Measurements from ENCODE around the gene ANG.
A peak's percentile ranks its signal among the peaks of the same experiment; 100 is the strongest.

Gene ANG

DNA sequence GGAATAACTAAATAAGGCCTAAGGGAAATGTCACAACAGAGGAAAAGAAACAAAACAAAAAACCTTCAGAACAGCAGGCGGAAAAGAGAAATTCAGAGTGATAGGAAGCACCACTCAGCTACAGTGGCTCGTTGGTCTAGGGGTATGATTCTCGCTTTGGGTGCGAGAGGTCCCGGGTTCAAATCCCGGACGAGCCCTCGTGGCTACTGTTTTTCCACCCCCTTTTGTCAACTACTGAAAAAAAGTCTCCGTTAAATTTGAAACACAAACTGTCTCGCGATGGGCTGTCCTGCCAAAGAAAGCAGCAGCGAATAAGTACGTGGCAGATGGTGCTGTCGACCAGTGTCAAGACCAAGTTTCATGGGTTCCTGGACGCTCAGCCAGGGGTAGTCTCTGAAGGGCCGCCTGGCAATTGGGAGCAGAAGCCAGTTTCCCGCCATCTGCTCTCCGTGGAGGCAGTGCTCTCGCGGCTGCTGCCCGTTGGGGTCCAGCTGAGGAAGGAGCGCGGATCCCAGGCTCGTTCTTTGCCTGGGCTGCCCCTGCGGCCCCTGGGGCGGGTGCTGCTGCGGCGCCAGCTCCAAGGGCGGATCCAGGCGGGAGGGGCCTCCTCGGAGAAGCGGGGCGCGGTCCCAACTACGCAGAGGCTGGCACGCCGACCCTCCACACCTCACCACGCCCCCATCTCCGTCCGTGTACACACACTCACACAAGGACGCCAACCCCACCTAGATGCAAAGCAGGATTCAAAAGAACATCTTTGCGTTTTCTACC is 4.5 kb upstream of the ANG start, which contains the start of gene RNASE4:
Gene RNASE4, plus strand, starts transcription at position 670 of the 771 bp plus-strand sequence. CDS start 14,812 bp downstream, outside the sequence.
- Mint-ChIP-seq H3K9me3 (no peaks in the 10 kb centered on the region), H3K27ac (peak within 1 kb of the TSS in 1 of 3 experiments; percentile 89), H3K27me3 (ENCODE audit: low read depth) (peaks cover 3% of the 10 kb centered on the region), H3K36me3 (ENCODE audit: low read depth) (no peaks in the 10 kb centered on the region), H3K4me1 (peaks cover 14% of the 10 kb centered on the region), H3K4me3 (no peak within 1 kb of the TSS)
- TF ChIP-seq, protein P1, sequence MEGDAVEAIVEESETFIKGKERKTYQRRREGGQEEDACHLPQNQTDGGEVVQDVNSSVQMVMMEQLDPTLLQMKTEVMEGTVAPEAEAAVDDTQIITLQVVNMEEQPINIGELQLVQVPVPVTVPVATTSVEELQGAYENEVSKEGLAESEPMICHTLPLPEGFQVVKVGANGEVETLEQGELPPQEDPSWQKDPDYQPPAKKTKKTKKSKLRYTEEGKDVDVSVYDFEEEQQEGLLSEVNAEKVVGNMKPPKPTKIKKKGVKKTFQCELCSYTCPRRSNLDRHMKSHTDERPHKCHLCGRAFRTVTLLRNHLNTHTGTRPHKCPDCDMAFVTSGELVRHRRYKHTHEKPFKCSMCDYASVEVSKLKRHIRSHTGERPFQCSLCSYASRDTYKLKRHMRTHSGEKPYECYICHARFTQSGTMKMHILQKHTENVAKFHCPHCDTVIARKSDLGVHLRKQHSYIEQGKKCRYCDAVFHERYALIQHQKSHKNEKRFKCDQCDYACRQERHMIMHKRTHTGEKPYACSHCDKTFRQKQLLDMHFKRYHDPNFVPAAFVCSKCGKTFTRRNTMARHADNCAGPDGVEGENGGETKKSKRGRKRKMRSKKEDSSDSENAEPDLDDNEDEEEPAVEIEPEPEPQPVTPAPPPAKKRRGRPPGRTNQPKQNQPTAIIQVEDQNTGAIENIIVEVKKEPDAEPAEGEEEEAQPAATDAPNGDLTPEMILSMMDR (IDR thresholded peaks at IDR 0.05; ENCODE audit: unreplicated experiment in 3 of 3) = no peak

DNA sequence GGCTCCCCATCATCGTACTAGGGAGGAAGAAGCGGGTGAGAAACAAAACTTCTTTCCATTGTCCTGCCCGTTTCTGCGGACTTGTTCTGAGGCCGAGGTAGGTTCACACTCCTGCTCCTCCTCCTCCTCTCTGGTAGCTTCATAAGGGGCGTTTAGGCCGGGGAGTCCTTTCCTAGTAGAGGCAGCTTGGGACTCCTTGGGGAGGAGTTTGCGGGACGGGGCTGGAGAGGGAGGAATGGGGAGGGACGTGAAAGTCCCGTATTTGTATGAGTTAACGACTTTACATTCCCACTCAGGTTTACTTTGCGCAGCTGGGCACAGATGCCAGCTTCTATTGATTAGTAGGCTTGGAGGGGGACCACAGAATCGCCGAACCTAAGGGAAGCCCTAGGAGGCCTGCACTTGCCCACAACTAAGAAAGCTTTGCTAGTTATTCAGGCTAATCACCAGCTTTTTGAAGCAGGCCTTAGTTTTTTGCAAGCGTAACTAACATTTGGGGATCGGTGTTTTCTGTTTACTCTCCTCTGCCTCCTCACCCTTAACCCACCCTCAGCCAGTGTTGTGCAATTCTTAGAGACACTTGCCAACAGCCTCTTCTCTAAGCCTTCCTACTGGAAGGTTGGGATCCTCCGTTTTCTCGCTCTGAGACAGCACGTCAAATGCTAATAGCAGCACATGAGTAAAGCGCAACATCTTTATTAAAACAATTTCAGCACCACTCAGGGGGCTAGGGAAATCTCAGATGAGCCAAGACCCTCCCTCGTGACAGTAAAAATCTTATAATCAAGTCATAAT is 3.7 kb upstream of the ANG start:
- Mint-ChIP-seq H3K9me3 (no peaks in the 10 kb centered on the region), H3K27ac (peak overlapping the region in 1 of 3 experiments; percentile 89), H3K4me3 (no peak overlapping the region), H3K36me3 (ENCODE audit: low read depth) (no peaks in the 10 kb centered on the region), H3K4me1 (peaks cover 14% of the 10 kb centered on the region), H3K27me3 (ENCODE audit: low read depth) (peaks cover 3% of the 10 kb centered on the region)
- TF ChIP-seq, protein P1 (IDR thresholded peaks at IDR 0.05; ENCODE audit: unreplicated experiment in 3 of 3) = no peak

DNA sequence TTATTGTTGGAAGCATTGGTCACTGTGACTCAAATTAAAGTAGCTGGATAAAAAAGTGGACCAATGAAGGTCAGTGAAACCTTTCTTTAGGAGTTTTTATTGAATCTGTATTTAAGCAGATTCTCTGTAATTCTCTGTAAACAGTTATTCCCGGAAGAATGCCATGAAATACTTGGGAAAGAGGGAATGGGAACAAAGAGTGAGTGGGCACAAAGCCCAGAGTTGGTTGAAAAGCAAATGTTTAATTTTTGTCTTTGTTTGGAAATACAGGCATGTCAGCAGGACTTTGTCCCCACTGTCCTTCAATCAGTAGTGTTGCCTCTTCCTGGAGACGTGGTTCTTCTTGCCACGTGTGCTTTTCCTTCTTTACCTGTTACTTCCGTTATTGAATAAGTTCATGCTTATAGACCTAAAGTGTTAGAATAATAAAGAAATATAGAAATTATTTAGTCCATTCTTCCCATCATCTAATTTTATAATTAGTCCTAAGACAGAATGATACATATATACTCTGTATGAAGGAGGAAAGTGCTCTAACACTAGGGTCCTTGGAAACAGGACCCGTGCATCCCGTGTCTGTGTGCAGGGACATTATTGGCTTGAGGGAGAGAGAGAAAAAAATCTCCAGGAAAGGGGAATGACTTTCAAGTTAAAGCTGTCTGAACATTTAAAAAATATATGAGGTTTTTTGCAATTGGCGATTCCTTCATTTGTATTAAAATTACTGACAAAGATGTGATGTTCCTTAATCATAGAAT is 2.0 kb upstream of the ANG start:
- Mint-ChIP-seq H3K9me3 (no peaks in the 10 kb centered on the region), H3K4me3 (no peak overlapping the region), H3K4me1 (no peaks in the 10 kb centered on the region), H3K27me3 (ENCODE audit: low read depth) (no peaks in the 10 kb centered on the region), H3K36me3 (ENCODE audit: low read depth) (no peaks in the 10 kb centered on the region), H3K27ac (peak overlapping the region in 1 of 3 experiments; percentile 14)
- TF ChIP-seq, protein P1 (IDR thresholded peaks at IDR 0.05; ENCODE audit: unreplicated experiment in 3 of 3) = no peak

- H3K4me3 Mint-ChIP-seq = peak overlapping the region in 1 of 3 experiments; percentile 45
- H3K27ac Mint-ChIP-seq = no peak overlapping the region
- no peaks in the 10 kb centered on the region for H3K9me3 Mint-ChIP-seq
- no peaks in the 10 kb centered on the region for H3K4me1 Mint-ChIP-seq
- TF ChIP-seq, protein P1 (IDR thresholded peaks at IDR 0.05; ENCODE audit: unreplicated experiment in 3 of 3) = no peak
- no peaks in the 10 kb centered on the region for H3K27me3 Mint-ChIP-seq (ENCODE audit: low read depth)
- no peaks in the 10 kb centered on the region for H3K36me3 Mint-ChIP-seq (ENCODE audit: low read depth)
These were observed 1.0 kb upstream of the ANG start for GRCh38 chr14:20687362-20688166.
